Measurements from ENCODE around the gene VMAC. TPM values are rescaled to one million over a fixed set of nuclear protein-coding genes. Genes with fewer than 3 reads are reported as not detected.

VMAC gene
- total and polyA plus RNA-seq, 2 of the 13 experiments (the other 11 are each of a cell fraction or from before 2014, with no cell fraction given), result 2.4 TPM

DNA sequence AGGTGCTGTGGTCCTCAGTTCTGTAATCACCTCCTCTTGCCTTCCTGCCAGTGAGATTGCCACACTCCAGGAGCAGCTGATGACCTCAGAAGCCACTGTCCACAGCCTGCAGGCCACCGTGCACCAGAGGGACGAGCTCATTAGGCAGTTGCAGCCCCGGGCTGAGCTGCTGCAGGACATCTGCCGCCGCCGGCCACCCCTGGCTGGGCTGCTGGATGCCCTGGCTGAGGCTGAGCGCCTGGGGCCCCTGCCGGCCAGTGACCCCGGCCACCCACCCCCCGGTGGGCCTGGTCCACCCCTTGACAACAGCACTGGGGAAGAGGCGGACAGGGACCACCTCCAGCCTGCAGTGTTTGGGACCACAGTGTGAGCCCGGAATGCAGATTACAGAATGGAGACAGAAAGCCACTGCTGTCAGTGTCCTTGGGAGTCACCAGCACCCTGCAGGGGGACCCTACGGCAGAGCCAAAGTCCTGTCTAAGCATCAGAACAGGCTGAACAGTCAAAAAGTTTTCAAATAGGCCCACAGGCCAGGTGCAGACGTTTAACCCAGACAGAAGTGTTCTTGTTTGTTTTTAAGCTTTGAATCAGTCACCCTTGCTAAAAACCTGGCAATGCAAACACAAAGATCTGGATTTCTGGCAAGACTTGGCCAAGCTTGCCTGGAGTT, 4.2 kb downstream of the VMAC start (continued):
- TF ChIP-seq, protein P1, sequence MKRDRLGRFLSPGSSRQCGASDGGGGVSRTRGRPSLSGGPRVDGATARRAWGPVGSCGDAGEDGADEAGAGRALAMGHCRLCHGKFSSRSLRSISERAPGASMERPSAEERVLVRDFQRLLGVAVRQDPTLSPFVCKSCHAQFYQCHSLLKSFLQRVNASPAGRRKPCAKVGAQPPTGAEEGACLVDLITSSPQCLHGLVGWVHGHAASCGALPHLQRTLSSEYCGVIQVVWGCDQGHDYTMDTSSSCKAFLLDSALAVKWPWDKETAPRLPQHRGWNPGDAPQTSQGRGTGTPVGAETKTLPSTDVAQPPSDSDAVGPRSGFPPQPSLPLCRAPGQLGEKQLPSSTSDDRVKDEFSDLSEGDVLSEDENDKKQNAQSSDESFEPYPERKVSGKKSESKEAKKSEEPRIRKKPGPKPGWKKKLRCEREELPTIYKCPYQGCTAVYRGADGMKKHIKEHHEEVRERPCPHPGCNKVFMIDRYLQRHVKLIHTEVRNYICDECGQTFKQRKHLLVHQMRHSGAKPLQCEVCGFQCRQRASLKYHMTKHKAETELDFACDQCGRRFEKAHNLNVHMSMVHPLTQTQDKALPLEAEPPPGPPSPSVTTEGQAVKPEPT (CRISPR knock-in tag; IDR thresholded peaks at IDR 0.05; ENCODE audit: low read depth), result no peak
- TF ChIP-seq KLF11 (CRISPR knock-in tag; IDR thresholded peaks at IDR 0.05) (no peak), MYNN (CRISPR knock-in tag; IDR thresholded peaks at IDR 0.05; ENCODE audit: low read depth) (no peak), ZNF772 (CRISPR knock-in tag; IDR thresholded peaks at IDR 0.05) (peak; percentile 86), ZNF33A (CRISPR knock-in tag; IDR thresholded peaks at IDR 0.05; ENCODE audit: borderline replicate concordance) (no peak), ZNF30 (CRISPR knock-in tag; IDR thresholded peaks at IDR 0.05) (no peak), ZNF816 (CRISPR knock-in tag; IDR thresholded peaks at IDR 0.05; ENCODE audit: borderline replicate concordance) (no peak), SIX1 (CRISPR knock-in tag; IDR thresholded peaks at IDR 0.05; ENCODE audit: borderline replicate concordance) (no peak)
- TF ChIP-seq, protein P2, sequence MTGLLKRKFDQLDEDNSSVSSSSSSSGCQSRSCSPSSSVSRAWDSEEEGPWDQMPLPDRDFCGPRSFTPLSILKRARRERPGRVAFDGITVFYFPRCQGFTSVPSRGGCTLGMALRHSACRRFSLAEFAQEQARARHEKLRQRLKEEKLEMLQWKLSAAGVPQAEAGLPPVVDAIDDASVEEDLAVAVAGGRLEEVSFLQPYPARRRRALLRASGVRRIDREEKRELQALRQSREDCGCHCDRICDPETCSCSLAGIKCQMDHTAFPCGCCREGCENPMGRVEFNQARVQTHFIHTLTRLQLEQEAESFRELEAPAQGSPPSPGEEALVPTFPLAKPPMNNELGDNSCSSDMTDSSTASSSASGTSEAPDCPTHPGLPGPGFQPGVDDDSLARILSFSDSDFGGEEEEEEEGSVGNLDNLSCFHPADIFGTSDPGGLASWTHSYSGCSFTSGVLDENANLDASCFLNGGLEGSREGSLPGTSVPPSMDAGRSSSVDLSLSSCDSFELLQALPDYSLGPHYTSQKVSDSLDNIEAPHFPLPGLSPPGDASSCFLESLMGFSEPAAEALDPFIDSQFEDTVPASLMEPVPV (CRISPR knock-in tag; IDR thresholded peaks at IDR 0.05), result peak; percentile 77
- TF ChIP-seq, protein P3, sequence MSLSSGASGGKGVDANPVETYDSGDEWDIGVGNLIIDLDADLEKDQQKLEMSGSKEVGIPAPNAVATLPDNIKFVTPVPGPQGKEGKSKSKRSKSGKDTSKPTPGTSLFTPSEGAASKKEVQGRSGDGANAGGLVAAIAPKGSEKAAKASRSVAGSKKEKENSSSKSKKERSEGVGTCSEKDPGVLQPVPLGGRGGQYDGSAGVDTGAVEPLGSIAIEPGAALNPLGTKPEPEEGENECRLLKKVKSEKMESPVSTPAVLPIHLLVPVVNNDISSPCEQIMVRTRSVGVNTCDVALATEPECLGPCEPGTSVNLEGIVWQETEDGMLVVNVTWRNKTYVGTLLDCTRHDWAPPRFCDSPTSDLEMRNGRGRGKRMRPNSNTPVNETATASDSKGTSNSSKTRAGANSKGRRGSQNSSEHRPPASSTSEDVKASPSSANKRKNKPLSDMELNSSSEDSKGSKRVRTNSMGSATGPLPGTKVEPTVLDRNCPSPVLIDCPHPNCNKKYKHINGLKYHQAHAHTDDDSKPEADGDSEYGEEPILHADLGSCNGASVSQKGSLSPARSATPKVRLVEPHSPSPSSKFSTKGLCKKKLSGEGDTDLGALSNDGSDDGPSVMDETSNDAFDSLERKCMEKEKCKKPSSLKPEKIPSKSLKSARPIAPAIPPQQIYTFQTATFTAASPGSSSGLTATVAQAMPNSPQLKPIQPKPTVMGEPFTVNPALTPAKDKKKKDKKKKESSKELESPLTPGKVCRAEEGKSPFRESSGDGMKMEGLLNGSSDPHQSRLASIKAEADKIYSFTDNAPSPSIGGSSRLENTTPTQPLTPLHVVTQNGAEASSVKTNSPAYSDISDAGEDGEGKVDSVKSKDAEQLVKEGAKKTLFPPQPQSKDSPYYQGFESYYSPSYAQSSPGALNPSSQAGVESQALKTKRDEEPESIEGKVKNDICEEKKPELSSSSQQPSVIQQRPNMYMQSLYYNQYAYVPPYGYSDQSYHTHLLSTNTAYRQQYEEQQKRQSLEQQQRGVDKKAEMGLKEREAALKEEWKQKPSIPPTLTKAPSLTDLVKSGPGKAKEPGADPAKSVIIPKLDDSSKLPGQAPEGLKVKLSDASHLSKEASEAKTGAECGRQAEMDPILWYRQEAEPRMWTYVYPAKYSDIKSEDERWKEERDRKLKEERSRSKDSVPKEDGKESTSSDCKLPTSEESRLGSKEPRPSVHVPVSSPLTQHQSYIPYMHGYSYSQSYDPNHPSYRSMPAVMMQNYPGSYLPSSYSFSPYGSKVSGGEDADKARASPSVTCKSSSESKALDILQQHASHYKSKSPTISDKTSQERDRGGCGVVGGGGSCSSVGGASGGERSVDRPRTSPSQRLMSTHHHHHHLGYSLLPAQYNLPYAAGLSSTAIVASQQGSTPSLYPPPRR (CRISPR knock-in tag; IDR thresholded peaks at IDR 0.05; ENCODE audit: borderline replicate concordance), result peak; percentile 66
- TF ChIP-seq, protein P4, sequence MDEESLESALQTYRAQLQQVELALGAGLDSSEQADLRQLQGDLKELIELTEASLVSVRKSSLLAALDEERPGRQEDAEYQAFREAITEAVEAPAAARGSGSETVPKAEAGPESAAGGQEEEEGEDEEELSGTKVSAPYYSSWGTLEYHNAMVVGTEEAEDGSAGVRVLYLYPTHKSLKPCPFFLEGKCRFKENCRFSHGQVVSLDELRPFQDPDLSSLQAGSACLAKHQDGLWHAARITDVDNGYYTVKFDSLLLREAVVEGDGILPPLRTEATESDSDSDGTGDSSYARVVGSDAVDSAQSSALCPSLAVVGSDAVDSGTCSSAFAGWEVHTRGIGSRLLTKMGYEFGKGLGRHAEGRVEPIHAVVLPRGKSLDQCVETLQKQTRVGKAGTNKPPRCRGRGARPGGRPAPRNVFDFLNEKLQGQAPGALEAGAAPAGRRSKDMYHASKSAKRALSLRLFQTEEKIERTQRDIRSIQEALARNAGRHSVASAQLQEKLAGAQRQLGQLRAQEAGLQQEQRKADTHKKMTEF (CRISPR knock-in tag; IDR thresholded peaks at IDR 0.05), result peak; percentile 55; the same call in 1 of the 2 replicates
- TF ChIP-seq, protein P5, sequence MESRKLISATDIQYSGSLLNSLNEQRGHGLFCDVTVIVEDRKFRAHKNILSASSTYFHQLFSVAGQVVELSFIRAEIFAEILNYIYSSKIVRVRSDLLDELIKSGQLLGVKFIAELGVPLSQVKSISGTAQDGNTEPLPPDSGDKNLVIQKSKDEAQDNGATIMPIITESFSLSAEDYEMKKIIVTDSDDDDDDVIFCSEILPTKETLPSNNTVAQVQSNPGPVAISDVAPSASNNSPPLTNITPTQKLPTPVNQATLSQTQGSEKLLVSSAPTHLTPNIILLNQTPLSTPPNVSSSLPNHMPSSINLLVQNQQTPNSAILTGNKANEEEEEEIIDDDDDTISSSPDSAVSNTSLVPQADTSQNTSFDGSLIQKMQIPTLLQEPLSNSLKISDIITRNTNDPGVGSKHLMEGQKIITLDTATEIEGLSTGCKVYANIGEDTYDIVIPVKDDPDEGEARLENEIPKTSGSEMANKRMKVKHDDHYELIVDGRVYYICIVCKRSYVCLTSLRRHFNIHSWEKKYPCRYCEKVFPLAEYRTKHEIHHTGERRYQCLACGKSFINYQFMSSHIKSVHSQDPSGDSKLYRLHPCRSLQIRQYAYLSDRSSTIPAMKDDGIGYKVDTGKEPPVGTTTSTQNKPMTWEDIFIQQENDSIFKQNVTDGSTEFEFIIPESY (CRISPR knock-in tag; IDR thresholded peaks at IDR 0.05), result no peak
- TF ChIP-seq, protein P6, sequence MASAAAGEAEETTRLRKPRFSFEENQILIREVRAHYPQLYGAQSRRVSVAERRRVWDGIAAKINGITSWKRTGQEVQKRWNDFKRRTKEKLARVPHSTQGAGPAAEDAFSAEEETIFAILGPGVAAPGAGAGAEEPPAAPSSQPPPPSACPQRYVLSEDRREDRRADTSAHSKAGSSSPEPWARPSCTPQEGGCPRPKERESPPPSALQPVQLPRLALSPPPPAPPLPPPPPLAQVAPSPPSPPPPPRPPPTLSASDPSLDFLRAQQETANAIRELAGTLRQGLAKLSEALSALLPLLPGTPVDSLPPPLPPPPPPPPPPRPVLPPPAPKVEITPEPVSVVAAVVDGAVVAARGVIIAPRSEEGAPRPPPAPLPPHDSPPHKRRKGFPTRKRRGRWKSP (CRISPR knock-in tag; IDR thresholded peaks at IDR 0.05), result no peak
- TF ChIP-seq, protein P7, sequence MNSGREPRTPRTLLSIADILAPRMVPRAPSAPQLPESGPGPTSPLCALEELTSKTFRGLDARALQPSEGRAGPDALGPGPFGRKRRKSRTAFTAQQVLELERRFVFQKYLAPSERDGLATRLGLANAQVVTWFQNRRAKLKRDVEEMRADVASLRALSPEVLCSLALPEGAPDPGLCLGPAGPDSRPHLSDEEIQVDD (CRISPR knock-in tag; IDR thresholded peaks at IDR 0.05; ENCODE audit: borderline replicate concordance), result no peak
